ENCODE results near the gene BPGM. TPM values are rescaled to one million over a fixed set of nuclear protein-coding genes. Genes with fewer than 3 reads are reported as not detected.

The BPGM gene
- total and polyA plus RNA-seq, 9 of the 15 experiments (the other 6 are each of a cell fraction or from before 2014, with no cell fraction given) = 14.1 to 46.1 (median 21.2) TPM

DNA sequence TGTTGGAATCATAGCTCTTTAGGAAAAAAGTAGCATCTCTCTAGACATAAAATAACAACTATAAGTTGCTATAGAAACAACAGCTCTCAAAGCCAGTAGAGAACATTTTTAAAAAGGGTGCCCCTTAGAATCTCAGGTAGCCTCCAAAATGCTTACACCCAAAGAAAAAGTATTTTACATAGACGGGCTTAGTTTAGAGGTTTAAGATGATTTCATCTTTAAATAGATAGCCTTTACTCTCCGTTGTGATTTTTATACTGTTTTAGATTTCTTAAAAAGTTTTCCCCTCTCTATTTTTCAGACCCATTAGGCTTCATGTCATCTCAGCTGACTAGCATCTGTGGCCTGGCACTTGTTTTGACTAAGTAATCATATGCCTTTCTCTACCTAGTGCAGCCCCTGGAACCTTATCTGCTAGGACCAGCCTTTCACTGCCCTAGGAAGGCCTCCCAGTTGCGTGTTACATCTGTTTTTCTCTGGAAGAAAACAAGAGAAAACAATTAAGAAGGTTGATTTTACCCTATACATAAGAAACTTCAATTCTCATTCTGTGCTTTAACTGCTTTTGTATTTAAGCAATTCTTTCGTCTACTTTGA lies 6.9 kb upstream of the BPGM start (continued):
- TF ChIP-seq, protein P1, sequence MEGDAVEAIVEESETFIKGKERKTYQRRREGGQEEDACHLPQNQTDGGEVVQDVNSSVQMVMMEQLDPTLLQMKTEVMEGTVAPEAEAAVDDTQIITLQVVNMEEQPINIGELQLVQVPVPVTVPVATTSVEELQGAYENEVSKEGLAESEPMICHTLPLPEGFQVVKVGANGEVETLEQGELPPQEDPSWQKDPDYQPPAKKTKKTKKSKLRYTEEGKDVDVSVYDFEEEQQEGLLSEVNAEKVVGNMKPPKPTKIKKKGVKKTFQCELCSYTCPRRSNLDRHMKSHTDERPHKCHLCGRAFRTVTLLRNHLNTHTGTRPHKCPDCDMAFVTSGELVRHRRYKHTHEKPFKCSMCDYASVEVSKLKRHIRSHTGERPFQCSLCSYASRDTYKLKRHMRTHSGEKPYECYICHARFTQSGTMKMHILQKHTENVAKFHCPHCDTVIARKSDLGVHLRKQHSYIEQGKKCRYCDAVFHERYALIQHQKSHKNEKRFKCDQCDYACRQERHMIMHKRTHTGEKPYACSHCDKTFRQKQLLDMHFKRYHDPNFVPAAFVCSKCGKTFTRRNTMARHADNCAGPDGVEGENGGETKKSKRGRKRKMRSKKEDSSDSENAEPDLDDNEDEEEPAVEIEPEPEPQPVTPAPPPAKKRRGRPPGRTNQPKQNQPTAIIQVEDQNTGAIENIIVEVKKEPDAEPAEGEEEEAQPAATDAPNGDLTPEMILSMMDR (IDR thresholded peaks at IDR 0.05 in 2 of 3, conservative IDR thresholded peaks at IDR 0.05 in 1 of 3; ENCODE audit: insufficient read depth in 2 of 3, low read depth in 1 of 3, low read length in 3 of 3) = no peak
- TF ChIP-seq FOXJ3 (CRISPR knock-in tag; IDR thresholded peaks at IDR 0.05) (no peak), NFRKB (IDR thresholded peaks at IDR 0.05; ENCODE audit: low read depth) (no peak), EWSR1 (IDR thresholded peaks at IDR 0.05; ENCODE audit: borderline replicate concordance, low read depth, partially characterized antibody) (no peak), HMGN3 (IDR thresholded peaks at IDR 0.05; ENCODE audit: borderline replicate concordance, extremely low read depth, insufficient read length, low read depth, low read length) (no peak), FIP1L1 (IDR thresholded peaks at IDR 0.05; ENCODE audit: low read depth, low read length, poor library complexity, severe bottlenecking) (no peak), DPF2 (IDR thresholded peaks at IDR 0.05) (peak; percentile 93), SMARCB1 (IDR thresholded peaks at IDR 0.05; ENCODE audit: insufficient read length, low read depth) (peak; percentile 11), ATF7 (IDR thresholded peaks at IDR 0.05) (peak; percentile 44; the same call in 1 of the 2 replicates), CBFB (CRISPR knock-in tag; IDR thresholded peaks at IDR 0.05) (no peak), ZNF217 (CRISPR knock-in tag; IDR thresholded peaks at IDR 0.05) (no peak), ZNF586 (CRISPR knock-in tag; conservative IDR thresholded peaks at IDR 0.05) (no peak), KDM4B (IDR thresholded peaks at IDR 0.05; ENCODE audit: borderline replicate concordance in 2 of 2, low read depth in 1 of 2) (no peak), RBM15 (IDR thresholded peaks at IDR 0.05; ENCODE audit: insufficient read depth, low read length) (no peak), SMARCC2 (IDR thresholded peaks at IDR 0.05; ENCODE audit: low read depth) (peak; percentile 88; the same call in 1 of the 2 replicates)
- TF ChIP-seq, protein P2, sequence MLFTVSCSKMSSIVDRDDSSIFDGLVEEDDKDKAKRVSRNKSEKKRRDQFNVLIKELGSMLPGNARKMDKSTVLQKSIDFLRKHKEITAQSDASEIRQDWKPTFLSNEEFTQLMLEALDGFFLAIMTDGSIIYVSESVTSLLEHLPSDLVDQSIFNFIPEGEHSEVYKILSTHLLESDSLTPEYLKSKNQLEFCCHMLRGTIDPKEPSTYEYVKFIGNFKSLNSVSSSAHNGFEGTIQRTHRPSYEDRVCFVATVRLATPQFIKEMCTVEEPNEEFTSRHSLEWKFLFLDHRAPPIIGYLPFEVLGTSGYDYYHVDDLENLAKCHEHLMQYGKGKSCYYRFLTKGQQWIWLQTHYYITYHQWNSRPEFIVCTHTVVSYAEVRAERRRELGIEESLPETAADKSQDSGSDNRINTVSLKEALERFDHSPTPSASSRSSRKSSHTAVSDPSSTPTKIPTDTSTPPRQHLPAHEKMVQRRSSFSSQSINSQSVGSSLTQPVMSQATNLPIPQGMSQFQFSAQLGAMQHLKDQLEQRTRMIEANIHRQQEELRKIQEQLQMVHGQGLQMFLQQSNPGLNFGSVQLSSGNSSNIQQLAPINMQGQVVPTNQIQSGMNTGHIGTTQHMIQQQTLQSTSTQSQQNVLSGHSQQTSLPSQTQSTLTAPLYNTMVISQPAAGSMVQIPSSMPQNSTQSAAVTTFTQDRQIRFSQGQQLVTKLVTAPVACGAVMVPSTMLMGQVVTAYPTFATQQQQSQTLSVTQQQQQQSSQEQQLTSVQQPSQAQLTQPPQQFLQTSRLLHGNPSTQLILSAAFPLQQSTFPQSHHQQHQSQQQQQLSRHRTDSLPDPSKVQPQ (CRISPR knock-in tag; IDR thresholded peaks at IDR 0.05; ENCODE audit: borderline replicate concordance) = no peak
- TF ChIP-seq, protein P3, sequence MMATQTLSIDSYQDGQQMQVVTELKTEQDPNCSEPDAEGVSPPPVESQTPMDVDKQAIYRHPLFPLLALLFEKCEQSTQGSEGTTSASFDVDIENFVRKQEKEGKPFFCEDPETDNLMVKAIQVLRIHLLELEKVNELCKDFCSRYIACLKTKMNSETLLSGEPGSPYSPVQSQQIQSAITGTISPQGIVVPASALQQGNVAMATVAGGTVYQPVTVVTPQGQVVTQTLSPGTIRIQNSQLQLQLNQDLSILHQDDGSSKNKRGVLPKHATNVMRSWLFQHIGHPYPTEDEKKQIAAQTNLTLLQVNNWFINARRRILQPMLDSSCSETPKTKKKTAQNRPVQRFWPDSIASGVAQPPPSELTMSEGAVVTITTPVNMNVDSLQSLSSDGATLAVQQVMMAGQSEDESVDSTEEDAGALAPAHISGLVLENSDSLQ (IDR thresholded peaks at IDR 0.05) = peak; percentile 24; the same call in 1 of the 2 replicates
- TF ChIP-seq, protein P4, sequence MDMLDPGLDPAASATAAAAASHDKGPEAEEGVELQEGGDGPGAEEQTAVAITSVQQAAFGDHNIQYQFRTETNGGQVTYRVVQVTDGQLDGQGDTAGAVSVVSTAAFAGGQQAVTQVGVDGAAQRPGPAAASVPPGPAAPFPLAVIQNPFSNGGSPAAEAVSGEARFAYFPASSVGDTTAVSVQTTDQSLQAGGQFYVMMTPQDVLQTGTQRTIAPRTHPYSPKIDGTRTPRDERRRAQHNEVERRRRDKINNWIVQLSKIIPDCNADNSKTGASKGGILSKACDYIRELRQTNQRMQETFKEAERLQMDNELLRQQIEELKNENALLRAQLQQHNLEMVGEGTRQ (CRISPR knock-in tag; IDR thresholded peaks at IDR 0.05) = no peak
- TF ChIP-seq, protein P5, sequence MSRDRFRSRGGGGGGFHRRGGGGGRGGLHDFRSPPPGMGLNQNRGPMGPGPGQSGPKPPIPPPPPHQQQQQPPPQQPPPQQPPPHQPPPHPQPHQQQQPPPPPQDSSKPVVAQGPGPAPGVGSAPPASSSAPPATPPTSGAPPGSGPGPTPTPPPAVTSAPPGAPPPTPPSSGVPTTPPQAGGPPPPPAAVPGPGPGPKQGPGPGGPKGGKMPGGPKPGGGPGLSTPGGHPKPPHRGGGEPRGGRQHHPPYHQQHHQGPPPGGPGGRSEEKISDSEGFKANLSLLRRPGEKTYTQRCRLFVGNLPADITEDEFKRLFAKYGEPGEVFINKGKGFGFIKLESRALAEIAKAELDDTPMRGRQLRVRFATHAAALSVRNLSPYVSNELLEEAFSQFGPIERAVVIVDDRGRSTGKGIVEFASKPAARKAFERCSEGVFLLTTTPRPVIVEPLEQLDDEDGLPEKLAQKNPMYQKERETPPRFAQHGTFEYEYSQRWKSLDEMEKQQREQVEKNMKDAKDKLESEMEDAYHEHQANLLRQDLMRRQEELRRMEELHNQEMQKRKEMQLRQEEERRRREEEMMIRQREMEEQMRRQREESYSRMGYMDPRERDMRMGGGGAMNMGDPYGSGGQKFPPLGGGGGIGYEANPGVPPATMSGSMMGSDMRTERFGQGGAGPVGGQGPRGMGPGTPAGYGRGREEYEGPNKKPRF (IDR thresholded peaks at IDR 0.05; ENCODE audit: low read depth, low read length) = no peak

Measured in K562 (cell line).